Thoracic aorta (tissue), 2 donors: ENCODE data around the gene PLD5. TPM values are rescaled to one million over a fixed set of nuclear protein-coding genes. Genes with fewer than 3 reads are reported as not detected.

Source experiments
- ATAC-seq: fragments of 150-250 bp; one replicate; pipeline ENCODE4 v1.8.0; 2017; ENCODE audit warnings: low read depth; ENCODE audit not compliant: insufficient number of reproducible peaks, low FRiP score
- DNase-seq: peaks from one replicate; pipeline ENCODE4 v3.0.0-alpha.2; 2020; ENCODE audit warnings: low spot score
- H3K27ac ChIP-seq, 2 donors: fragments of 200-600 bp; sonication (generic); 1 replicate in 1 of 2; 2 replicates in 1 of 2; pipeline ENCODE4 v1.5.1; 2016; ENCODE audit warnings: mild to moderate bottlenecking in 2 of 2, moderate library complexity in 2 of 2
- H3K27me3 ChIP-seq: fragments of 200-600 bp; sonication (generic); replicated peaks from 2 replicates; pipeline ENCODE4 v1.6.0; 2016; ENCODE audit warnings: mild to moderate bottlenecking; ENCODE audit not compliant: insufficient read depth
- H3K36me3 ChIP-seq: fragments of 200-600 bp; sonication (generic); one replicate; pipeline ENCODE4 v1.5.1; 2016
- H3K4me1 ChIP-seq, 2 donors: fragments of 200-600 bp; sonication (generic); 1 replicate in 1 of 2; 2 replicates in 1 of 2; pipeline versions ENCODE4 v1.5.1 to v1.6.0; 2016; ENCODE audit warnings: low read depth in 2 of 2, mild to moderate bottlenecking in 1 of 2; ENCODE audit not compliant: control insufficient read depth in 1 of 2
- H3K4me3 ChIP-seq: fragments of 200-600 bp; sonication (generic); 2 replicates; pipeline ENCODE4 v1.5.1; 2016; ENCODE audit warnings: mild to moderate bottlenecking
- H3K9me3 ChIP-seq: fragments of 200-600 bp; sonication (generic); 2 replicates; pipeline ENCODE4 v1.5.1; 2016
- total RNA-seq, 2 donors: library from RNA; depleted of rRNA; stranded (reverse); fragments of >200 nt; gene quantifications; one replicate each; pipeline versions ENCODE4 v1.1.0 to v1.2.3, GENCODE V29; 2016
- TF ChIP-seq, protein P1 (sequence below): fragments of 200-600 bp; sonication (generic); IDR thresholded peaks from one replicate; pipeline ENCODE4 v1.5.1; 2019; ENCODE audit warnings: antibody characterized with exemption

PLD5 gene
- total RNA-seq, 2 donors from 2014 or later, result 12.2 to 23.9 TPM

DNA sequence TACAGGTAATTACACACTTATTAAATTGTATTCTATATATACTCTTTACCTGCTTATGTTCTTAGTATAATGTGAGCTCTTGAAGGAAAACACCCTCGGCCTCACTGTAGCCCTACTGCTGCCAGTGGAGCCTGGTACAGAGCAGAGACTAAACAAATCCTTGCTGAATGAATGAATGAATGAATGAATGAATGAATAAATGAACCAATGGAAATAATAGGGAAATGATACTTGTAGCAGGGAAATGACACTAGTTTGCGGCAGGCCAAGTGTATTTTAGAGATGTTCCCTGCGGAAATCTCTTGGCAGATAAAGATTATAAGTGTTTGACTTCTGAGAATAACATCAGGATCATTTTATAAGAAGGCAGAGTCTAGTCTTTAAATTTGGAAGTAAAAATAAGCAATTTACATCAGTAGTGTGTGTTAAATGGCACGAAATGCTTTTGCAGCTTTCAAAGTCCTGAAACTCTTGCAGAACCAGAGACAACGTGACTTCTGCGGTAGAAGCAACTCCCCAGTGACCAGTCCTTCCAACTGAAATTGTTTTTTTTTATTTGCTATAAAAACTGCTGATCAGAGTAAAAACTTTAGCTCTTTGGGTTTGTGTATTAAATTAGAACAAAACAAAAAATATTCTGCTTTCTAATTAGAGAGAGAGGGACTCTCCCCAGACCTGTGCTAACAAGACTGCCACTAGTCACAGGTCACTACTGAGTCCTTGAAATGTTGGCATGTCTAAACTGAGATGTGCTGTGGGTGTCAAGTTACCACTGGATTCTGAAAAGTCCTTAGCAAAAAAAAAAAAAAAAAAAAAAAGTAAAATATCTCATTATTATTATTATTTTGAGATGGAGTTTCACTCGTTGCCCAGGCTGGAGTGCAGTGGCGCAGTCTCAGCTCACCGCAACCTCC lies 326.3 kb downstream of the PLD5 start:
- no peak for ATAC-seq
- no peak for DNase-seq
- TF ChIP-seq, protein P1, sequence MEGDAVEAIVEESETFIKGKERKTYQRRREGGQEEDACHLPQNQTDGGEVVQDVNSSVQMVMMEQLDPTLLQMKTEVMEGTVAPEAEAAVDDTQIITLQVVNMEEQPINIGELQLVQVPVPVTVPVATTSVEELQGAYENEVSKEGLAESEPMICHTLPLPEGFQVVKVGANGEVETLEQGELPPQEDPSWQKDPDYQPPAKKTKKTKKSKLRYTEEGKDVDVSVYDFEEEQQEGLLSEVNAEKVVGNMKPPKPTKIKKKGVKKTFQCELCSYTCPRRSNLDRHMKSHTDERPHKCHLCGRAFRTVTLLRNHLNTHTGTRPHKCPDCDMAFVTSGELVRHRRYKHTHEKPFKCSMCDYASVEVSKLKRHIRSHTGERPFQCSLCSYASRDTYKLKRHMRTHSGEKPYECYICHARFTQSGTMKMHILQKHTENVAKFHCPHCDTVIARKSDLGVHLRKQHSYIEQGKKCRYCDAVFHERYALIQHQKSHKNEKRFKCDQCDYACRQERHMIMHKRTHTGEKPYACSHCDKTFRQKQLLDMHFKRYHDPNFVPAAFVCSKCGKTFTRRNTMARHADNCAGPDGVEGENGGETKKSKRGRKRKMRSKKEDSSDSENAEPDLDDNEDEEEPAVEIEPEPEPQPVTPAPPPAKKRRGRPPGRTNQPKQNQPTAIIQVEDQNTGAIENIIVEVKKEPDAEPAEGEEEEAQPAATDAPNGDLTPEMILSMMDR, result no peak

DNA sequence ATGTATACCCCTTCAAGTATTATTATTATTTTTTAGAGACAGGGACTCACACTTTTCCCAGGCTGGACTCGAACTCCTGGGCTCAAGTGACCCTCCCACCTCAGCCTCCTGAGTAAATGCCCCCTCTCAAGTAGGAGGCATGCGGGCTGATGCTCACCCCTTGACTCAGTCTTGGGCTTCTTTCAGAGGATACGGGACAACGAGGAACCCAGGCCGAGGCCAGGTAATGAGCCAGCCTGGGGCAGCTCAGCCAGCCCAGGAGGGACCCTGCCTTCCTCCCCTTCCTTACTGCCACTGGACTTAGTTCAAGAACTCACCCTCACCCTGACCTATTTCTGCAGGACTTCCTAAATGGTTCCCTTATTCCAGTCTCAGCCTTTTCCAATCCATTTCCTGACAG lies 327.6 kb downstream of the PLD5 start:
- ATAC-seq (no peak), DNase-seq (no peak)
- Histone ChIP-seq H3K36me3 (no peaks in the 10 kb centered on the region), H3K27me3 (no peaks in the 10 kb centered on the region), H3K27ac (no peak overlapping the region), H3K4me1 (no peaks in the 10 kb centered on the region), H3K9me3 (no peaks in the 10 kb centered on the region), H3K4me3 (no peak overlapping the region)
- TF ChIP-seq, protein P1, result no peak

More for the DNA sequence above, 326.3 kb downstream of the PLD5 start:
- H3K27me3 ChIP-seq, result no peaks in the 10 kb centered on the region
- H3K4me3 ChIP-seq, result no peak overlapping the region
- no peak overlapping the region for H3K27ac ChIP-seq
- H3K36me3 ChIP-seq, result no peaks in the 10 kb centered on the region
- H3K9me3 ChIP-seq, result no peaks in the 10 kb centered on the region
- no peaks in the 10 kb centered on the region for H3K4me1 ChIP-seq

DNA sequence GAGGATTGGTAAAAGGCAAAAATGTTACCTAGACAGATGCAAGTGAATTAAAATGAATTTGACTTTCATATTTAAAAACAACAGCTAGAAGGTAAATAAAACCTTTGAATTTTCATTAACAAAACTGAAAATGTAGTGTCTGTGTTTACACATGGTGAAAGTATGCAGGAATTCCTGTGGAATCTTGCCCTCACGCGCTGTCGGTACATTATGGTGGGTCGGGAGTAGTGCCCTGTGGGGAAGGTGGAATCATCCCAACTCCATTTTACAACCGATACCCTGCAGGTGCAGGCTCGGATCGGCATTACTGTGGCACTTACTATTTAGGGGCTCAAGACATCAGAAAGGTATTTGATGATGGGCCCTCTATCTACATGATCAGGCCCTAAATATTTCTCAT lies 328.4 kb downstream of the PLD5 start:
- no peaks in the 10 kb centered on the region for H3K27me3 ChIP-seq
- no peaks in the 10 kb centered on the region for H3K36me3 ChIP-seq
- TF ChIP-seq, protein P1, result no peak
- DNase-seq (no peak), ATAC-seq (no peak)
- H3K9me3 ChIP-seq, result no peaks in the 10 kb centered on the region
- H3K4me1 ChIP-seq, result no peaks in the 10 kb centered on the region
- H3K27ac ChIP-seq, result no peak overlapping the region
- no peak overlapping the region for H3K4me3 ChIP-seq

DNA sequence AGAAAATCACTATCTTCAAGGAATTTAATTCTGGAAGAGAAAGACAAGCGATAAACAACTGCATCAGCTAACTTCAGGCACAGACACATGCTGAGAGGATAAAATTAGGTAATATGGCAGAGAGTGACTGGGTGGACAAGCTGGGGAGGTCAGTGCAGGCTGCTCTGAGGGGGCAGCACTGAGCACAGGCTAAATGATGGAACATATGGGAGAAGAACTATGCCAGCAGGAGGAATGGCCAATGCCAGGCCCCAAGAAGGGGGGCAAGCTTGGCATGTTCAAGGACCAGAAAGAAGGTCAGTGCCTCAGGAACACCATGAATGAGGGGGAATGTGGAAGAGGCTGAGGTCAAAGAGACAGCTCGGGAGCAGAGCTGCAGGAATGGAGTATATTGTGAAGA lies 334.9 kb downstream of the PLD5 start:
- Histone ChIP-seq H3K27ac (no peak overlapping the region), H3K4me1 (no peaks in the 10 kb centered on the region), H3K27me3 (no peaks in the 10 kb centered on the region), H3K9me3 (no peaks in the 10 kb centered on the region), H3K36me3 (no peaks in the 10 kb centered on the region), H3K4me3 (no peak overlapping the region)
- DNase-seq (no peak), ATAC-seq (no peak)
- TF ChIP-seq, protein P1, result no peak

DNA sequence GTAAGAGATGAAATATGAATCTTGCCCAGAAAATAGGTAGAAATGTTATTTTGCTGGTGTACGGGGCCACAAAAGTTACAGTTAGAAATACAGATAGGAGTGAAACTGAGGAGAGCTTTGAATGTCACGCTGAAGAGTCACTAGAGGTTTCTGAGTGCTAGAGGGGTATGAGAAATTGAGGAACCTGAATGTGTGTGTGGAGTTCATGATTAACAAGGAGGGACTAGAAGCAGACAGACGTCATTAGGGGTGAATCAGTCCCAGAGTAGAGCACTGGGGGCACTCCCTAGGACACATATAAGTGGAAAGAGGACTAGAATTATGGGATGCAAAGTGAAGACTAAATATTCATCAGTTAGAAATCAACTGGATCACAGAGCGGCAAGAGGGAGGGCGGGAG lies 336.7 kb downstream of the PLD5 start:
- no peaks in the 10 kb centered on the region for H3K4me1 ChIP-seq
- DNase-seq, result no peak
- no peak overlapping the region for H3K4me3 ChIP-seq
- TF ChIP-seq, protein P1, result no peak
- no peaks in the 10 kb centered on the region for H3K27me3 ChIP-seq
- no peak overlapping the region for H3K27ac ChIP-seq
- H3K36me3 ChIP-seq, result no peaks in the 10 kb centered on the region
- H3K9me3 ChIP-seq, result no peaks in the 10 kb centered on the region
- ATAC-seq, result no peak
